AG10803 (cell line): ENCODE measurements around the gene RPS18.
A peak's percentile ranks its signal among the peaks of the same experiment; 100 is the strongest.

Source experiments
- DNase-seq: peaks from one replicate; pipeline ENCODE4 v3.0.0; 2010; ENCODE audit warnings: low read depth
- H3K4me3 ChIP-seq: 2 replicates; pipeline ENCODE4 v1.5.1; 2011; ENCODE audit warnings: mild to moderate bottlenecking, low read length, control low read depth
- TF ChIP-seq, protein P1 (sequence below): conservative IDR thresholded peaks from 2 replicates; pipeline ENCODE4 v1.5.1; 2011; ENCODE audit warnings: mild to moderate bottlenecking, low read length, control low read depth, inconsistent platforms

Gene RPS18

DNA sequence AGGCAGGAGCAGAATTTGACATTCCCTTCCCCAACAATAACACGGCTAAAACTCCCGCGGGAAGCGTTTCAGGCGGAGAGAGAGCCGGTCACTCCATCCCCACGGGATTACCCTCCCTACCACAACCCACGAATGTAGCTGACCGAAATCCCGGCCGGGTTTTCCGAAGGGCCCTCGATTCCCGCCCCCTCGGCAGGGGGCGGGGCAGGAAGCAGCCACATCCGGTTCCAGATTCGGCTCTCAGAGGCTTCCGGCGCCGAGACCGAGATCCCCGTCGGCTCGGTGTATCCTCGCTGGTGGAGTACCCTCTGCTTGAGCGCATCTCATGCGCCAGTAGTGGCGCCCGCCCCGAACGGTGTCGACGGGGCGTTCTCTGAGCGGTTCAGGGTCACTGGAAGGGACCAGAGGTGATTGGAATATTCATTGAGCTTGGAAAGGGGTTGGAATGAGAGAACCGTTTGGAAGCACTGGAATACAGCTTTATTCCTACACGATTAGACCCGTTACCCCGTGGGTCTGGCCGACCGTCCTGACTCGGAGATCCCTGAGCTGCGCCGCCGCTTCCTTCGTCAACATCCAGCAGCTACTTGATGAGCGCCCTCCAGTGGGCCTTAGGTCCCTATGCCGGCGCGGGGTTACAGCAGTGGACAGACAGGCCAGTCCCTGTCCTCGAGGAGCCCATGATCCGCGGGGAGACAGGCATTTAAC, 27.5 kb downstream of the RPS18 start:
- peak overlapping the region; percentile 99 for H3K4me3 ChIP-seq
- peak; percentile 91 for DNase-seq
- TF ChIP-seq, protein P1, sequence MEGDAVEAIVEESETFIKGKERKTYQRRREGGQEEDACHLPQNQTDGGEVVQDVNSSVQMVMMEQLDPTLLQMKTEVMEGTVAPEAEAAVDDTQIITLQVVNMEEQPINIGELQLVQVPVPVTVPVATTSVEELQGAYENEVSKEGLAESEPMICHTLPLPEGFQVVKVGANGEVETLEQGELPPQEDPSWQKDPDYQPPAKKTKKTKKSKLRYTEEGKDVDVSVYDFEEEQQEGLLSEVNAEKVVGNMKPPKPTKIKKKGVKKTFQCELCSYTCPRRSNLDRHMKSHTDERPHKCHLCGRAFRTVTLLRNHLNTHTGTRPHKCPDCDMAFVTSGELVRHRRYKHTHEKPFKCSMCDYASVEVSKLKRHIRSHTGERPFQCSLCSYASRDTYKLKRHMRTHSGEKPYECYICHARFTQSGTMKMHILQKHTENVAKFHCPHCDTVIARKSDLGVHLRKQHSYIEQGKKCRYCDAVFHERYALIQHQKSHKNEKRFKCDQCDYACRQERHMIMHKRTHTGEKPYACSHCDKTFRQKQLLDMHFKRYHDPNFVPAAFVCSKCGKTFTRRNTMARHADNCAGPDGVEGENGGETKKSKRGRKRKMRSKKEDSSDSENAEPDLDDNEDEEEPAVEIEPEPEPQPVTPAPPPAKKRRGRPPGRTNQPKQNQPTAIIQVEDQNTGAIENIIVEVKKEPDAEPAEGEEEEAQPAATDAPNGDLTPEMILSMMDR: peak; percentile 74

DNA sequence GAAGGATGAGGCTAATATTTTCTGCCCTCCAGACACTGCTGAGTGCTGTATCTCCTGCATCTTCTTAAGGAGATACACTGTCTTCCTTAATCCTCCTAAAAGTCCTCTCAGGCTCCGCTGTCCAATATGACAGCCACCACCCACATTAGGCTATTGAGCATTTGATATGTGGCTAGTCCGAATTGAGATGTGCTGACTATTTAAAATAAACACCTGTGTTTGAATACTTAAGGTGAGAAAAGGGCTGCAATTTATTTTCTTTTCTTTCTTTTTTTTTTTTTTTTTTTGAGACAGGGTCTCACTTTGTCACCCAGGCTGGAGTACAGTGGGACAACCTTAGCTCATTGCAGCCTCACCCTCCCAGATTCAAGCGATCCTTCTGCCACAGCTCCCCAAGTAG, 30.0 kb downstream of the RPS18 start:
- TF ChIP-seq, protein P1: no peak

DNA sequence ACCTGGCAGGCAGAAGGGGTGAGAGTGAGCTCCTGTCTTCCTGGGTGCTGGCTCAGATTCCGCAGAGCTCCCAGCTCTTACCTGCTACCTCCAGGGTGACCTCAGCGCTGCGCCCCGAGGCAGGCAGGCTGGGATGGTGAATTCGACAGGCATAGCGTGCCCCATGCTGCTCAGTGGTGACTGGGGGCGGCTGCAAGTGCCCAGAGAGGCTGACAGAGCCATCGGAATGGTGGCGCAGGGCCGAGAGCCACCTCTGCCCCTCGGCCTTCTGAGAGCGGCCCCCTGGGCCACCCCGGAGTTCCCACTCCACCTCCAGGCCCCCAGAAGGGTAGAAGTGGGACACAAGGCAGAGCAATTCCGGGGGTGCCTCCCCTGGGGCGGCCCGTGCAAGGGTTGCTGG, 32.3 kb downstream of the RPS18 start:
- no peak for DNase-seq
- no peak overlapping the region for H3K4me3 ChIP-seq
- TF ChIP-seq, protein P1: no peak

More for the DNA sequence above, 30.0 kb downstream of the RPS18 start:
- no peak overlapping the region for H3K4me3 ChIP-seq
- DNase-seq: no peak

DNA sequence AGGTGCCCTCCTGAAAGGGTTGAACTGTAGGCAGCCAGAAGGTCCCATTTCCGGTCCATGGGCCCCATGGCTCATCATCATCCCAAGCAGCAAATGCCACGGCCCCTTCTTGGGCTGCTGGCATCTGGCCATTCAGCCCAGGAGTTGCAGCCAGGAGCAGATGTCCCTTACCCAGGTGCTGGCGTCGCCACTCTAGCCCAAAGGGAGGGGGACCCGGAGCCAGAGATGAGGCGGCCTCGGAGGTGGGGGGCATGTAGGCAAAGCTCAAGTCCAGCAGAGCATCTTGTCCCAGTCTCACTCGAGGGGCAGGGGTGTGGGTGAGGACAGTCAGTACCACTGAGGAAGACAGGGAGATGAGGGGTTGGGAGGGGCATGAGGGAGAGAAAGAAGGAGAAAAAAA, 33.2 kb downstream of the RPS18 start:
- TF ChIP-seq, protein P1: no peak
- H3K4me3 ChIP-seq: no peak overlapping the region
- DNase-seq: no peak

DNA sequence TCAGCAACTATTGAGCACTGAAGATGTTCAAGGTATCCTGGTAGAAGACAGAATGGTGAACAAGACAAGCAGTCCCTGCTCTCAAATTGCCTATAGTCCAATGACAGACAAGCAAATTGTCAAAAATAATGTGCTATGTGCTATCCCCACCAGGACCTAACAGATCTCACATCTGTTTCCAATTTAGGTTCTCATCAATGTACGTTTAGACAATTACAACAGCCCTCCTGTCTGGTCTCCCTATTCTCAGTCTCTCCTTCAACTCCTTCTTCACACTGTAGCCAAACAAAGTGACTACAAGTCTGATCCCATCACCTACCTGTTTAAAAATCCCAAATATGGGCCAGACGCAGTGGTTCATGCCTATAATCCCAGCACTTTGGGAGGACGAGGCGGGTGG, 34.5 kb downstream of the RPS18 start:
- no peak for DNase-seq
- H3K4me3 ChIP-seq: no peak overlapping the region
- TF ChIP-seq, protein P1: no peak

DNA sequence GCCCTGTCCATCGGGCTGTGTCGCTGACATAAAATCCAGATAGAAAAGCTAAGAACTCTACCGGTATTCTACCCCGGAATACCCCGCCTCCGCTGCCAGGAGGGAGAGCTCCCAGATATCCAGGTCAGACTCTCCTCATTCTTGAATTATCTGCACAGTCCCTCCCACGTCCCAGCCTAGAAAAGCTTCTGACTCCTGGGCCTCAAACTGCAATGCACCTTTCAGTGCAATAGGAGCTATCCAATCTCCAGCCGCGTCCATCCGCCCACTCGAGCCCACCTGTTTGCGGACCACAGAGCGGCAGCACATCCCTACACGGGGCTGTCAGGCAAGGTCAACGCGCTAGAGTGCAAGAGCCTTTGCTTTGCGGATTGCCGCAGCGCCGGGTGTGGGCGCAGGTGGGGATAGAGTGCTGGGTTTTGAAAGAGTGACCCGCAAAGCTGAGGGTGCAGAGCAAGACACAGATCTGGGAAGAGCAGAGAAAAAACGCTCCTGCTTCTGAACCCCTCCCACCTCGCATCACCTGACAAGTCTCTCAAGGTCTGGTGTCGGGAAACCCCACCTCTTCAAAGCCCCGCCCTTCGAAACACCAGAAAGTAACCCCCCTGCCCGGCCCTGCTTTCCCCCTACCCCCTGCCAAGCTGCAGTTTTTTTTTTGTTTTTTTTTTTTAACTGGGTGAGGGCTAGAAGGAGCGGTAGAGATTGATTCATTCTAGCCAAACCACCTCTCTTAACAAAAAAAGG, 40.7 kb downstream of the RPS18 start:
- peak overlapping the region; percentile 94 for H3K4me3 ChIP-seq
- DNase-seq: peak; percentile 48
- TF ChIP-seq, protein P1: no peak
